GM12872 (cell line): ENCODE measurements around the gene NELL1.

Experiments
- CTCF ChIP-seq: IDR thresholded peaks from 3 replicates; pipeline ENCODE4 v1.5.1; 2011; ENCODE audit warnings: low read depth, mild to moderate bottlenecking, low read length, moderate library complexity; ENCODE audit not compliant: insufficient read depth

Gene NELL1

GRCh38 chr11:20729597-20730105 lies 60.3 kb downstream of the NELL1 start:
- TF ChIP-seq CTCF, result no peak

GRCh38 chr11:20731676-20732215 lies 62.4 kb downstream of the NELL1 start:
- no peak for TF ChIP-seq CTCF

GRCh38 chr11:20739107-20739506 lies 69.7 kb downstream of the NELL1 start:
- no peak for TF ChIP-seq CTCF

GRCh38 chr11:20739577-20739976 lies 70.2 kb downstream of the NELL1 start:
- TF ChIP-seq CTCF, result no peak

GRCh38 chr11:20754933-20755332 lies 85.5 kb downstream of the NELL1 start:
- TF ChIP-seq CTCF, result peak; percentile 39; the same call in 1 of the 3 replicates

- TF ChIP-seq CTCF, result no peak
Observed at GRCh38 chr11:20759541-20759940, 90.2 kb downstream of the NELL1 start.

- no peak for TF ChIP-seq CTCF
Observed at GRCh38 chr11:20760811-20761210, 91.4 kb downstream of the NELL1 start.
